ENCODE data around the gene SNAPC4.

DNA sequence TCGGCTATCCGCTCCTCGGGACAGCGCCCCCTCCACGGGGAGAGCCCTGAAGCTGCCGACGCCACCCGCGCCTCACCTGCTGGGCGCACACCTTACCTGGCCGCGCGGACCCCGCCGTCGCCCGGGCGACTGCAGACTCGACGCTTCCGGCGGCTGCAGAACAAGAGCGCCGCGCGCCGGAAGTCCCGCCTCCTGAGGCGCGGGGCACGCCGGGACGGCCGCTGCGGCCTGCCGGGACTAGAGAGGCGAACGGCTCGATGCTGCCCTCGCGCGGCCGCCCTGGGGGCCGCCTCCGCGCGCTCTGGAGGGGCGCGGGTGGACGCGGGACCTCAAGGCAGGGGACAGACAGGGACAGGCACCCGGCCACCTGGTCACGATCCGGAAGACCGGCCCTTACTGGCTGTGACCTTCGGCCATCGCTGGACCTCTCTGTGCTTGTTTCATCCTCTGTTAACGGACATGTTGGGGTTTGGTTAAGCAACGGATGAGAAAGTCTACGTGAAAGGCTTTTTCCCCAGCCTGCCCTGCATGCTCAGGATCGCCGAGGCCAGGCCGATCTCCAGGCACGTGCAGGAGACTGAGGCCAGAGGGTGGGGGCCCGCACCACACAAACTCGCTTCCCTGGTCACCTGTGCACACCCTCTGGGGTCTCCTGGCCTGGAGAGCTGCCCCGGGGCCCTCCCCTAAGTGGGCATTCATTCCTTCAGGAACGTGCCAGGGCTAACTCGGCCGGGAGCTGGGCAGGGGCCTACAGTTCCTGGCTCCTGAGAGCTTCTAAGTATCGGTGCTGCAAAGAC lies at the start of gene SNAPC4:
- TF ChIP-seq, protein P1, sequence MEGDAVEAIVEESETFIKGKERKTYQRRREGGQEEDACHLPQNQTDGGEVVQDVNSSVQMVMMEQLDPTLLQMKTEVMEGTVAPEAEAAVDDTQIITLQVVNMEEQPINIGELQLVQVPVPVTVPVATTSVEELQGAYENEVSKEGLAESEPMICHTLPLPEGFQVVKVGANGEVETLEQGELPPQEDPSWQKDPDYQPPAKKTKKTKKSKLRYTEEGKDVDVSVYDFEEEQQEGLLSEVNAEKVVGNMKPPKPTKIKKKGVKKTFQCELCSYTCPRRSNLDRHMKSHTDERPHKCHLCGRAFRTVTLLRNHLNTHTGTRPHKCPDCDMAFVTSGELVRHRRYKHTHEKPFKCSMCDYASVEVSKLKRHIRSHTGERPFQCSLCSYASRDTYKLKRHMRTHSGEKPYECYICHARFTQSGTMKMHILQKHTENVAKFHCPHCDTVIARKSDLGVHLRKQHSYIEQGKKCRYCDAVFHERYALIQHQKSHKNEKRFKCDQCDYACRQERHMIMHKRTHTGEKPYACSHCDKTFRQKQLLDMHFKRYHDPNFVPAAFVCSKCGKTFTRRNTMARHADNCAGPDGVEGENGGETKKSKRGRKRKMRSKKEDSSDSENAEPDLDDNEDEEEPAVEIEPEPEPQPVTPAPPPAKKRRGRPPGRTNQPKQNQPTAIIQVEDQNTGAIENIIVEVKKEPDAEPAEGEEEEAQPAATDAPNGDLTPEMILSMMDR (IDR thresholded peaks at IDR 0.05): peak; percentile 74 to 98 (median 90)
- TF ChIP-seq POLR2A (IDR thresholded peaks at IDR 0.05) (peak; percentile 35), POLR2AphosphoS5 (IDR thresholded peaks at IDR 0.05) (peak in 1 of 3 donors; percentile 79), EP300 (IDR thresholded peaks at IDR 0.05; ENCODE audit: low read depth) (no peak)

Data from transverse colon (tissue), 4 donors.